WTC11 (cell line): ENCODE results near the gene DEPDC4. TPM values are rescaled to one million over a fixed set of nuclear protein-coding genes. Genes with fewer than 3 reads are reported as not detected.

Source experiments
- ATAC-seq: fragments of 200-7000 bp; cut with Tn5 transposase; 2 replicates; pipeline ENCODE4 v1.10.0; 2021; ENCODE audit warnings: mild to moderate bottlenecking, moderate library complexity
- CTCF ChIA-PET: fragments of 300-600 bp; sonication (Branson Sonifier 250); formaldehyde crosslinking; loops from one replicate; lab custom pipeline; 2021; ENCODE audit warnings: antibody characterized with exemption; lab: Charles Lee
- POLR2A ChIA-PET: fragments of 350-600 bp; sonication (Branson Sonifier 250); formaldehyde crosslinking; loops from one replicate; lab custom pipeline; 2021; ENCODE audit warnings: antibody characterized with exemption; lab: Charles Lee
- DNase-seq: peaks from one replicate; pipeline ENCODE4 v3.0.0; 2021; ENCODE audit warnings: low spot score
- H3K27ac Mint-ChIP-seq: 2 replicates; pipeline ENCODE4 v1.8.0; 2021; ENCODE audit warnings: mixed read lengths
- H3K27me3 Mint-ChIP-seq: 2 replicates; pipeline ENCODE4 v1.8.0; 2021; ENCODE audit warnings: low read depth, mild to moderate bottlenecking, moderate library complexity, mixed read lengths
- H3K36me3 Mint-ChIP-seq: 2 replicates; pipeline ENCODE4 v1.8.0; 2021; ENCODE audit warnings: mixed read lengths
- H3K4me1 Mint-ChIP-seq: 2 replicates; pipeline ENCODE4 v1.8.0; 2022; ENCODE audit warnings: mixed read lengths
- H3K4me3 Mint-ChIP-seq: 2 replicates; pipeline ENCODE4 v1.8.0; 2021; ENCODE audit warnings: mild to moderate bottlenecking, moderate library complexity, mixed read lengths
- H3K9me3 Mint-ChIP-seq: 2 replicates; pipeline ENCODE4 v1.8.0; 2021; ENCODE audit warnings: mixed read lengths
- ATF3 ChIP-seq: sonication (generic); formaldehyde crosslinking; conservative IDR thresholded peaks from 2 replicates; pipeline ENCODE4 v1.8.1; 2022; ENCODE audit warnings: mild to moderate bottlenecking, missing genetic modification reagents
- ATF6 ChIP-seq: sonication (generic); formaldehyde crosslinking; IDR thresholded peaks from 2 replicates; pipeline ENCODE4 v1.8.1; 2023; ENCODE audit warnings: mild to moderate bottlenecking, missing genetic modification reagents
- CDX4 ChIP-seq: fragments of 250-450 bp; sonication (Bioruptor Pico); IDR thresholded peaks from 2 replicates; pipeline ENCODE4 v1.9.0; 2021; ENCODE audit warnings: moderate library complexity, mild to moderate bottlenecking, inconsistent platforms, borderline replicate concordance
- ELF4 ChIP-seq: sonication (generic); formaldehyde crosslinking; IDR thresholded peaks from 2 replicates; pipeline ENCODE4 v1.8.1; 2022; ENCODE audit warnings: low read depth, mild to moderate bottlenecking, moderate library complexity, missing genetic modification reagents
- EMX1 ChIP-seq: fragments of 250-450 bp; sonication (Bioruptor Pico); IDR thresholded peaks from 2 replicates; pipeline ENCODE4 v1.8.0; 2021; ENCODE audit warnings: mild to moderate bottlenecking
- ETV6 ChIP-seq: sonication (generic); formaldehyde crosslinking; IDR thresholded peaks from 2 replicates; pipeline ENCODE4 v1.8.1; 2022; ENCODE audit warnings: mild to moderate bottlenecking, missing genetic modification reagents
- FOXJ3 ChIP-seq: sonication (generic); formaldehyde crosslinking; IDR thresholded peaks from 2 replicates; pipeline ENCODE4 v1.9.0; 2021; ENCODE audit warnings: missing genetic modification reagents, mild to moderate bottlenecking, borderline replicate concordance
- GTF2I ChIP-seq: fragments of 250-450 bp; sonication (Bioruptor Pico); conservative IDR thresholded peaks from 2 replicates; pipeline ENCODE4 v1.4.0; 2021; ENCODE audit warnings: mild to moderate bottlenecking
- HMGXB4 ChIP-seq: sonication (generic); formaldehyde crosslinking; IDR thresholded peaks from 2 replicates; pipeline ENCODE4 v1.8.1; 2023; ENCODE audit warnings: mild to moderate bottlenecking, moderate library complexity, missing genetic modification reagents
- IRF1 ChIP-seq: sonication (generic); formaldehyde crosslinking; IDR thresholded peaks from 2 replicates; pipeline ENCODE4 v1.8.0; 2023; ENCODE audit warnings: missing genetic modification reagents
- JAZF1 ChIP-seq: fragments of 250-450 bp; sonication (Bioruptor Pico); IDR thresholded peaks from 2 replicates; pipeline ENCODE4 v1.9.0; 2021; ENCODE audit warnings: moderate library complexity, mild to moderate bottlenecking, inconsistent platforms
- OVOL2 ChIP-seq: fragments of 250-450 bp; sonication (Bioruptor Pico); IDR thresholded peaks from 2 replicates; pipeline ENCODE4 v1.9.0; 2021; ENCODE audit warnings: mild to moderate bottlenecking, borderline replicate concordance
- PREB ChIP-seq: sonication (generic); formaldehyde crosslinking; IDR thresholded peaks from 2 replicates; pipeline ENCODE4 v1.8.1; 2022; ENCODE audit warnings: mild to moderate bottlenecking, missing genetic modification reagents, moderate library complexity, borderline replicate concordance
- PRRX2 ChIP-seq: fragments of 250-450 bp; sonication (Bioruptor Pico); IDR thresholded peaks from 2 replicates; pipeline ENCODE4 v1.8.0; 2021; ENCODE audit warnings: mild to moderate bottlenecking
- SMAD3 ChIP-seq: sonication (generic); formaldehyde crosslinking; IDR thresholded peaks from 2 replicates; pipeline ENCODE4 v1.8.0; 2022; ENCODE audit warnings: missing genetic modification reagents, mild to moderate bottlenecking, borderline replicate concordance
- SMAD4 ChIP-seq: sonication (generic); formaldehyde crosslinking; IDR thresholded peaks from 2 replicates; pipeline ENCODE4 v1.8.0; 2022; ENCODE audit warnings: mild to moderate bottlenecking, missing genetic modification reagents
- TCF7 ChIP-seq: sonication (generic); formaldehyde crosslinking; IDR thresholded peaks from 2 replicates; pipeline ENCODE4 v1.8.0; 2022; ENCODE audit warnings: mild to moderate bottlenecking, low read depth, missing genetic modification reagents, moderate library complexity
- ZBTB43 ChIP-seq: sonication (generic); formaldehyde crosslinking; IDR thresholded peaks from 2 replicates; pipeline ENCODE4 v1.8.1; 2023; ENCODE audit warnings: mild to moderate bottlenecking, missing genetic modification reagents
- ZNF317 ChIP-seq: sonication (generic); formaldehyde crosslinking; IDR thresholded peaks from 2 replicates; pipeline ENCODE4 v1.8.1; 2023; ENCODE audit warnings: low read depth, mild to moderate bottlenecking, moderate library complexity, missing genetic modification reagents, borderline replicate concordance
- total RNA-seq: library from RNA; stranded (reverse); gene quantifications from 3 replicates; pipeline ENCODE4 v1.2.3, GENCODE V29; 2021

Gene DEPDC4
- total RNA-seq, 1 experiment from 2014 or later: 5.5 TPM

GRCh38 chr12:100199023-100199346, 67.9 kb downstream of the DEPDC4 start (continued):
- TF ChIP-seq ATF3 (CRISPR knock-in tag): no peak
- TF ChIP-seq IRF1 (CRISPR knock-in tag): no peak
- TF ChIP-seq, all 79 proteins: peak for 0

- ChIA-PET POLR2A (no interaction called here), CTCF (no interaction called here)
- H3K27me3 Mint-ChIP-seq: no peaks in the 10 kb centered on the region
- H3K4me3 Mint-ChIP-seq: no peak overlapping the region
- DNase-seq (no peak), ATAC-seq (no peak)
- H3K4me1 Mint-ChIP-seq: peaks cover 11% of the 10 kb centered on the region; the same call in 1 of the 2 replicates
- peaks cover 14% of the 10 kb centered on the region for H3K36me3 Mint-ChIP-seq
- no peaks in the 10 kb centered on the region for H3K9me3 Mint-ChIP-seq
- H3K27ac Mint-ChIP-seq: no peak overlapping the region
- TF ChIP-seq JAZF1 (CRISPR knock-in tag) (no peak), ETV6 (CRISPR knock-in tag) (no peak), PRRX2 (CRISPR knock-in tag) (no peak), OVOL2 (CRISPR knock-in tag) (no peak), FOXJ3 (no peak), TCF7 (CRISPR knock-in tag) (no peak)
- TF ChIP-seq, all 79 proteins: peak for 0
These were observed 69.4 kb downstream of the DEPDC4 start for GRCh38 chr12:100197486-100197885.

GRCh38 chr12:100193085-100193484, 73.8 kb downstream of the DEPDC4 start:
- no peaks in the 10 kb centered on the region for H3K4me1 Mint-ChIP-seq
- no peak for TF ChIP-seq PREB (CRISPR knock-in tag)
- no peak for TF ChIP-seq ELF4
- TF ChIP-seq ATF6 (CRISPR knock-in tag): no peak
- TF ChIP-seq EMX1 (CRISPR knock-in tag): no peak
- TF ChIP-seq ZBTB43: no peak
- TF ChIP-seq ZNF317 (CRISPR knock-in tag): no peak
- TF ChIP-seq GTF2I (CRISPR knock-in tag): no peak
- no peak for TF ChIP-seq SMAD4
- no peak for TF ChIP-seq PRRX2 (CRISPR knock-in tag)
- no peak for TF ChIP-seq CDX4 (CRISPR knock-in tag)
- no peak for TF ChIP-seq SMAD3 (CRISPR knock-in tag)
- no peak for TF ChIP-seq HMGXB4 (CRISPR knock-in tag)
- CTCF ChIA-PET: interaction anchor here (2.0 kb wide), 1 partner anchor 39 kb away, joined by 8 read pairs; no protein-coding TSS in a partner anchor
- H3K4me3 Mint-ChIP-seq: no peak overlapping the region
- POLR2A ChIA-PET: no interaction called here
- peaks cover 41% of the 10 kb centered on the region for H3K36me3 Mint-ChIP-seq
- H3K27me3 Mint-ChIP-seq: no peaks in the 10 kb centered on the region
- ATAC-seq (no peak), DNase-seq (no peak)
- no peak overlapping the region for H3K27ac Mint-ChIP-seq
- H3K9me3 Mint-ChIP-seq: peaks cover 8% of the 10 kb centered on the region
